ENCODE data around the gene FAM168B. TPM values are rescaled to one million over a fixed set of nuclear protein-coding genes. Genes with fewer than 3 reads are reported as not detected.

FAM168B gene
- total and polyA plus RNA-seq, 2 of the 13 experiments (the other 11 are each of a cell fraction or from before 2014, with no cell fraction given), result 64.5 to 113 TPM

DNA sequence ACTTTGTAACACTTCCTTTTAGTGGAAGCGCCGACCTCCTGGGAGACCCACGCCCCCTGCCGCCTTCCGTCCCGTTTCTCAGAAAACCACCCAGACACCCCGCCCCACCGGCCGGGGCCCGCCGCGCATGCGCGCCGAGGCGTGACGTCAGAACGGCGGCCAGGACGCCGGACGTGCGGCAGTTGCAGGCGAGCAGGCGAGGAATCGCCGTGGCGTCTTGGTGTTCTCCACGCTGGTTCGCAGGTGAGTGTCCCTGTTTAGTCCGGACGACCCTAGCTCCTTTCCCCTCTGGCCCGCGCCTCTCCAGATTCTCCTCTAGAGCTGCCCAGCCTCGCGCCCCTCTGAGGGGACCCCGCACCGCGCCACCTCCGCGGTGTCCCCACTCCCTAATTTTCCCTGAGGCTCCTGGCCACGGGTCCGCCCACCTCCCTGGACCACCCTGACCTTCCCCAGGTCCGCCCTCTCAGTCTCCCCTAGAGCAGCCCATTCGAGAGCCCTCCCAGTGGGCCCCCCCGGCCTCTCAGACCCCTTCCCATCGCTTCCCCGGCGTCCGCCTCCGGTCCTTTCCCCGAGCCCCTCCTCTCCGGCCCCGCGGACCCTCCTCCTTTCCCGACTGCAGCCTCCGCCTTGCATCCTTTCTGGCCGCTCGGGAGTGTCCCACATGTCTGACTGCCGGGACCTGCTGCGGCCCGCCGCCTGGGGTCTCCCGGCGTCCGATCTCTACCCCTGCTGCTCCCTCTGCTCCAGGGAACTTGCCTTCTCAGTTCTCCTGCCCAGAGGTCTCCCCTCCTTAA lies 12.1 kb upstream of the FAM168B start, which contains the start of gene PLEKHB2 (continued):
- TF ChIP-seq, protein P1, sequence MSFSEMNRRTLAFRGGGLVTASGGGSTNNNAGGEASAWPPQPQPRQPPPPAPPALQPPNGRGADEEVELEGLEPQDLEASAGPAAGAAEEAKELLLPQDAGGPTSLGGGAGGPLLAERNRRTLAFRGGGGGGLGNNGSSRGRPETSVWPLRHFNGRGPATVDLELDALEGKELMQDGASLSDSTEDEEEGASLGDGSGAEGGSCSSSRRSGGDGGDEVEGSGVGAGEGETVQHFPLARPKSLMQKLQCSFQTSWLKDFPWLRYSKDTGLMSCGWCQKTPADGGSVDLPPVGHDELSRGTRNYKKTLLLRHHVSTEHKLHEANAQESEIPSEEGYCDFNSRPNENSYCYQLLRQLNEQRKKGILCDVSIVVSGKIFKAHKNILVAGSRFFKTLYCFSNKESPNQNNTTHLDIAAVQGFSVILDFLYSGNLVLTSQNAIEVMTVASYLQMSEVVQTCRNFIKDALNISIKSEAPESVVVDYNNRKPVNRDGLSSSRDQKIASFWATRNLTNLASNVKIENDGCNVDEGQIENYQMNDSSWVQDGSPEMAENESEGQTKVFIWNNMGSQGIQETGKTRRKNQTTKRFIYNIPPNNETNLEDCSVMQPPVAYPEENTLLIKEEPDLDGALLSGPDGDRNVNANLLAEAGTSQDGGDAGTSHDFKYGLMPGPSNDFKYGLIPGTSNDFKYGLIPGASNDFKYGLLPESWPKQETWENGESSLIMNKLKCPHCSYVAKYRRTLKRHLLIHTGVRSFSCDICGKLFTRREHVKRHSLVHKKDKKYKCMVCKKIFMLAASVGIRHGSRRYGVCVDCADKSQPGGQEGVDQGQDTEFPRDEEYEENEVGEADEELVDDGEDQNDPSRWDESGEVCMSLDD (CRISPR knock-in tag; IDR thresholded peaks at IDR 0.05; ENCODE audit: borderline replicate concordance), result no peak
- peak; percentile 73; the same call in 1 of the 2 replicates for TF ChIP-seq ZNF441 (CRISPR knock-in tag; IDR thresholded peaks at IDR 0.05; ENCODE audit: borderline replicate concordance)
- TF ChIP-seq SRY (CRISPR knock-in tag; IDR thresholded peaks at IDR 0.05), result peak; percentile 56; the same call in 1 of the 2 replicates
- TF ChIP-seq MED8 (CRISPR knock-in tag; IDR thresholded peaks at IDR 0.05; ENCODE audit: insufficient replicate concordance), result peak; percentile 40
- no peak for TF ChIP-seq ARNT (IDR thresholded peaks at IDR 0.05)
- TF ChIP-seq, protein P2, sequence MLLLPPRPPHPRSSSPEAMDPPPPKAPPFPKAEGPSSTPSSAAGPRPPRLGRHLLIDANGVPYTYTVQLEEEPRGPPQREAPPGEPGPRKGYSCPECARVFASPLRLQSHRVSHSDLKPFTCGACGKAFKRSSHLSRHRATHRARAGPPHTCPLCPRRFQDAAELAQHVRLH (CRISPR knock-in tag; IDR thresholded peaks at IDR 0.05; ENCODE audit: borderline replicate concordance, low read depth), result peak; percentile 85; the same call in 1 of the 2 replicates
- no peak for TF ChIP-seq ZNF703 (CRISPR knock-in tag; IDR thresholded peaks at IDR 0.05; ENCODE audit: borderline replicate concordance)
- TF ChIP-seq RFXANK (CRISPR knock-in tag; IDR thresholded peaks at IDR 0.05), result no peak
- TF ChIP-seq ZEB1 (IDR thresholded peaks at IDR 0.05; ENCODE audit: insufficient replicate concordance, low read depth), result peak; percentile 36
- TF ChIP-seq AGO1 (IDR thresholded peaks at IDR 0.05; ENCODE audit: low read depth, low read length, poor library complexity, severe bottlenecking), result peak; percentile 41
- TF ChIP-seq ZNF451 (CRISPR knock-in tag; IDR thresholded peaks at IDR 0.05), result peak; percentile 48; the same call in 1 of the 2 replicates
- TF ChIP-seq, protein P3, sequence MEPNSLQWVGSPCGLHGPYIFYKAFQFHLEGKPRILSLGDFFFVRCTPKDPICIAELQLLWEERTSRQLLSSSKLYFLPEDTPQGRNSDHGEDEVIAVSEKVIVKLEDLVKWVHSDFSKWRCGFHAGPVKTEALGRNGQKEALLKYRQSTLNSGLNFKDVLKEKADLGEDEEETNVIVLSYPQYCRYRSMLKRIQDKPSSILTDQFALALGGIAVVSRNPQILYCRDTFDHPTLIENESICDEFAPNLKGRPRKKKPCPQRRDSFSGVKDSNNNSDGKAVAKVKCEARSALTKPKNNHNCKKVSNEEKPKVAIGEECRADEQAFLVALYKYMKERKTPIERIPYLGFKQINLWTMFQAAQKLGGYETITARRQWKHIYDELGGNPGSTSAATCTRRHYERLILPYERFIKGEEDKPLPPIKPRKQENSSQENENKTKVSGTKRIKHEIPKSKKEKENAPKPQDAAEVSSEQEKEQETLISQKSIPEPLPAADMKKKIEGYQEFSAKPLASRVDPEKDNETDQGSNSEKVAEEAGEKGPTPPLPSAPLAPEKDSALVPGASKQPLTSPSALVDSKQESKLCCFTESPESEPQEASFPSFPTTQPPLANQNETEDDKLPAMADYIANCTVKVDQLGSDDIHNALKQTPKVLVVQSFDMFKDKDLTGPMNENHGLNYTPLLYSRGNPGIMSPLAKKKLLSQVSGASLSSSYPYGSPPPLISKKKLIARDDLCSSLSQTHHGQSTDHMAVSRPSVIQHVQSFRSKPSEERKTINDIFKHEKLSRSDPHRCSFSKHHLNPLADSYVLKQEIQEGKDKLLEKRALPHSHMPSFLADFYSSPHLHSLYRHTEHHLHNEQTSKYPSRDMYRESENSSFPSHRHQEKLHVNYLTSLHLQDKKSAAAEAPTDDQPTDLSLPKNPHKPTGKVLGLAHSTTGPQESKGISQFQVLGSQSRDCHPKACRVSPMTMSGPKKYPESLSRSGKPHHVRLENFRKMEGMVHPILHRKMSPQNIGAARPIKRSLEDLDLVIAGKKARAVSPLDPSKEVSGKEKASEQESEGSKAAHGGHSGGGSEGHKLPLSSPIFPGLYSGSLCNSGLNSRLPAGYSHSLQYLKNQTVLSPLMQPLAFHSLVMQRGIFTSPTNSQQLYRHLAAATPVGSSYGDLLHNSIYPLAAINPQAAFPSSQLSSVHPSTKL (CRISPR knock-in tag; IDR thresholded peaks at IDR 0.05), result peak; percentile 38; the same call in 1 of the 2 replicates
- TF ChIP-seq ZMYM2 (CRISPR knock-in tag; IDR thresholded peaks at IDR 0.05), result no peak
- TF ChIP-seq, protein P4, sequence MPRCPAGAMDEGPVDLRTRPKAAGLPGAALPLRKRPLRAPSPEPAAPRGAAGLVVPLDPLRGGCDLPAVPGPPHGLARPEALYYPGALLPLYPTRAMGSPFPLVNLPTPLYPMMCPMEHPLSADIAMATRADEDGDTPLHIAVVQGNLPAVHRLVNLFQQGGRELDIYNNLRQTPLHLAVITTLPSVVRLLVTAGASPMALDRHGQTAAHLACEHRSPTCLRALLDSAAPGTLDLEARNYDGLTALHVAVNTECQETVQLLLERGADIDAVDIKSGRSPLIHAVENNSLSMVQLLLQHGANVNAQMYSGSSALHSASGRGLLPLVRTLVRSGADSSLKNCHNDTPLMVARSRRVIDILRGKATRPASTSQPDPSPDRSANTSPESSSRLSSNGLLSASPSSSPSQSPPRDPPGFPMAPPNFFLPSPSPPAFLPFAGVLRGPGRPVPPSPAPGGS (CRISPR knock-in tag; IDR thresholded peaks at IDR 0.05), result peak; percentile 66; the same call in 1 of the 2 replicates
- TF ChIP-seq RFX5 (IDR thresholded peaks at IDR 0.05; ENCODE audit: low read depth, low read length), result peak; percentile 65; the same call in 1 of the 2 replicates
- peak; percentile 58 for TF ChIP-seq SKI (IDR thresholded peaks at IDR 0.05; ENCODE audit: partially characterized antibody)
- TF ChIP-seq ZNF790 (CRISPR knock-in tag; IDR thresholded peaks at IDR 0.05; ENCODE audit: borderline replicate concordance), result 0 out of 2 replicates have a peak, but pooled peaks have one; percentile 42
- TF ChIP-seq, protein P5, sequence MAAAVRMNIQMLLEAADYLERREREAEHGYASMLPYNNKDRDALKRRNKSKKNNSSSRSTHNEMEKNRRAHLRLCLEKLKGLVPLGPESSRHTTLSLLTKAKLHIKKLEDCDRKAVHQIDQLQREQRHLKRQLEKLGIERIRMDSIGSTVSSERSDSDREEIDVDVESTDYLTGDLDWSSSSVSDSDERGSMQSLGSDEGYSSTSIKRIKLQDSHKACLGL (CRISPR knock-in tag; IDR thresholded peaks at IDR 0.05), result peak; percentile 84; the same call in 1 of the 2 replicates
- TF ChIP-seq ZNF331 (CRISPR knock-in tag; IDR thresholded peaks at IDR 0.05), result peak; percentile 71; the same call in 1 of the 2 replicates
- TF ChIP-seq ZNF317 (CRISPR knock-in tag; IDR thresholded peaks at IDR 0.05), result peak; percentile 58; the same call in 1 of the 2 replicates

Data from HepG2 (cell line).